Measurements from ENCODE around the gene AIG1.
"Not testable (repeated sequence)": the region's sequence is repeated elsewhere in the genome, so short reads cannot be mapped to it uniquely, and the experiment has no call there.

The AIG1 gene

DNA sequence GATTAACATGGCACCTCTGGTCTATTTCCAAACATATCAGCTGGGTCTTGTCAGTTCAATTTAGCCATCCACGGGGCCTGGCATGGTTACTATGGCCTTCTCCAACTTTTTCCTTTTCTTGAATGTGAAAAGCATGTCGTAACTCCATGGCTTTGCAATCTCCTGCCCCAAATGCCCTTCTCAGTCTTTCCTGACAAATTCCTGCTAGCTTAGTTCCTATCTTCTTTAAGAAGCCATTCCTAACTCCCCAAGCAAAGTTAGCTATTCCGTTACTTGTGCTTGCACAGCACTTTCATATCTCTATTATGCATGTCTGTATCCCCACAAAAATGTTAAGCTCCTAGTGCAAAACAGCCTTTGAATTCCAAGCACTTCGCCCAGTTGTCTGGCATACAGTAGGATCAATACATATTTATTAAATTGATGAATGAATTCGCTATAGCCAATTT lies 105.6 kb downstream of the AIG1 start:
- no peak for DNase-seq (ENCODE audit: low spot score)

DNA sequence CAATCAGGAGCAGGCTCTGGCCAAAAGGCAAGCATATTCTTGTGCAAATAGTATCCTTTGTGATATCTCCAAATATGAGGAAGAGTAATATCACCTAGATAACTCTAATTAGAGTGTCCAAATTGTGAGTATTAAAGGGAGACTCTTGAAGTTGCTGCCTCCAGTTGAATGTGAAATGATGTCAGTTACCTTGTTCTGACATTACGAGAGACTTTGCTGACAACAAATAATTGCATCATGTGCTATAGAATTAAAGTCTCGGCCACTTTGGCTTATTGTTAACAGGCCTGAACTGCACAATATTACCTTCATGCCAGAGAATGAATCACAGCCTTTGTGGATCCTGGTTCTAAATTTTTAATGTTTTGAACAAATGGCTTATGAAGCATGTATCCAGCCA lies 106.5 kb downstream of the AIG1 start:
- no peak for DNase-seq (ENCODE audit: low spot score)

- not testable (repeated sequence) for DNase-seq (ENCODE audit: low spot score)
Measured at GRCh38 chr6:143168396-143168816, 107.7 kb downstream of the AIG1 start.

- DNase-seq (ENCODE audit: low spot score) = no peak
Measured at GRCh38 chr6:143169440-143169839, 108.8 kb downstream of the AIG1 start.

DNA sequence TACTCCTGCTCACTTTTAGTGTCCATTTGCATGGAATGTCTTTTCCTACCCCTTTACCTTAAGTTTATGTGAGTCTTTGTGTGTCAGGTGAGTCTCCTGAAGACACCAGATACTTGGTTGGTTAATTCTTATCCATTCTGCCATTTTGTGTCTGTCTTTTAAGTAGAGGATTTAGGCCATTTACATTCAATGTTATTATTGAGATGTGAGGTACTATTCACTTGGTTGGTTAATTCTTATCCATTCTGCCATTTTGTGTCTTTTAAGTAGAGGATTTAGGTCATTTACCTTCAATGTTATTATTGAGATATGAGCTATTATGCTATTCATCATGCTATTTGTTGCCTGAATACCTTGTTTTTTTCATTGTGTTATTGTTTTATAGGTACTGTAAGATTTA lies 113.8 kb downstream of the AIG1 start:
- DNase-seq (ENCODE audit: low spot score) = no peak

GRCh38 chr6:143174951-143175350 lies 114.3 kb downstream of the AIG1 start:
- no peak for DNase-seq (ENCODE audit: low spot score)

DNA sequence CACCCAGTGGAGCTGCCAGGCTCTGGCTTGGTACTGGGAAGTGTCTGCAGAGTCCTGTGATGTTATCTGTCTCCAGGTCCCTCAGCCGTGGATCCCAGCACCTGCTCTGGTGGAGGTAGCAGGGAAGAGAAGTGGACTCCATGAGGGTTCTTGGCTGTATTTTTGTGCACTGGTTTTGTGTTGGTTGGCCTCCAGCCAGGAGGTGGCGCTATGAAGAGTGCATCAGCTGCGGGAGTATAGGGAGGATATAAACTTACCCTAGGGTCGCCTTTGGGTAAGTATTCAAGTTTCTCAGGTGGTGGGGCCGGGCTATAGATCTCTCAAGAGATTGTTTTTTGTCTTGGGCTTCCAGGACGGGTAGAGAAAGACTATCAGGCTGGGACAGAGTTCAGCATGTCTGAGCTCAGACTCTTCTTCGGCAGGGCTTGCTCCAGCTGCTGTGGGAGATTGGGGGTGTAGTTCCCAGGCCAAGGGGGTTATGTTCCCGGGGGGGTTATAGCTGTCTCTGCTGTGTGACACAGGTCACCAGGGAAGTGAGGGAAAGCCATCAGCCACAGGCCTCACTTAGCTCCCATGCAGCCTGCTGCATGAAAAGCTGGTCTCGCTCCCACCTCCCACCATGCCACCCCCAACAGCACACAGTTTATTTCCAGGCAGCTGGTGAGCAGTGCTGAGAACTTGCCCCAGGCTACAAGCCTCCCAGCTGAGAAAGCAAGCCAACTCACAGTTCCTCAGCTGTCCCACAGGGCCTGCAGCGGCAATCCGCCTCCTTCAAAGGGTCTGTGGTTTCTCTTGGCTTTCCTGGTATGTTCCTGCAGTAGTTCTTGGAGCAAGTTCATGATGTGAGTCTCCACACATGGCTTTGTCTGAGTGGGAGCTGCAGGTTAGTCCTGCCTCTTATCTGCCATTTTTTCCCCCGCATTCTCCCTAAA lies 115.7 kb downstream of the AIG1 start:
- DNase-seq (ENCODE audit: low spot score) = no peak

GRCh38 chr6:143177706-143178105 lies 117.0 kb downstream of the AIG1 start:
- no peak for DNase-seq (ENCODE audit: low spot score)

- no peak for DNase-seq (ENCODE audit: low spot score)
Measured at GRCh38 chr6:143179096-143179495, 118.4 kb downstream of the AIG1 start.

- no peak for DNase-seq (ENCODE audit: low spot score)
Measured at GRCh38 chr6:143179901-143180612, 119.4 kb downstream of the AIG1 start.

GRCh38 chr6:143180826-143181225 lies 120.1 kb downstream of the AIG1 start:
- no peak for DNase-seq (ENCODE audit: low spot score)

- DNase-seq (ENCODE audit: low spot score) = no peak
Measured at GRCh38 chr6:143183666-143184065, 123.0 kb downstream of the AIG1 start.

GRCh38 chr6:143185288-143185687 lies 124.6 kb downstream of the AIG1 start:
- no peak for DNase-seq (ENCODE audit: low spot score)

DNA sequence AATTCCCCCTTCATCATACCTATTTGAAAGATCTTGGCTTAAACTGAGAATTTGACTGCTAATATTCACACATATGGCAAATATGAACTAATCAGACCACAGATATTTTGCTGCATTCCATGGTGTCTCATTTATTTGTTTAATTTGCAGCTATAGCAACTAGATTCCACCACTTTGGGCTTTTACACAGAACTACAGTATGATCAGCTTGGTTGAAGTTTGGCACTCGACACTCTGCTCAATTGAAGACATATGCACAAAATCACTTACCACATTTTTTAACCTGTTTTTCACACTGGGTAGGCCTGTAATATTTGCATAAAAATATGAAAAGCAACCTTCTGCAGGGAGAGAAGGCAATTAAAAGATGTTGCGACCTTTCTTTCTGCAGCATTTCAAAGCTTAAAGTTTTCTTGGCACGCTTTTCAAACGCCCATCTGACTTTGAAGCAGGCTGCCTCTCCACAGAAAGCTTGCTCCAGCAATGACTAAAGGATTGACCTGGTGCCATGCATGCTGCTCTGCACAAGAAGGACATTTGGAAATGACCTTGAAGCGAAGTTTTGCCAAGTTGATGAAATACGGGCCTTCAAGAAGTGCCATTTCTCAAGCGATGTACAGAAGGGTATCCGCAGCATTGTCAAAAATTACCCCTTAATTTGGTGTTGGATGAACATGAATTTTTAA lies 126.7 kb downstream of the AIG1 start:
- DNase-seq (ENCODE audit: low spot score) = no peak

- no peak for DNase-seq (ENCODE audit: low spot score)
Measured at GRCh38 chr6:143188292-143188691, 127.6 kb downstream of the AIG1 start.

- DNase-seq (ENCODE audit: low spot score) = no peak
Measured at GRCh38 chr6:143191361-143191760, 130.7 kb downstream of the AIG1 start.

DNA sequence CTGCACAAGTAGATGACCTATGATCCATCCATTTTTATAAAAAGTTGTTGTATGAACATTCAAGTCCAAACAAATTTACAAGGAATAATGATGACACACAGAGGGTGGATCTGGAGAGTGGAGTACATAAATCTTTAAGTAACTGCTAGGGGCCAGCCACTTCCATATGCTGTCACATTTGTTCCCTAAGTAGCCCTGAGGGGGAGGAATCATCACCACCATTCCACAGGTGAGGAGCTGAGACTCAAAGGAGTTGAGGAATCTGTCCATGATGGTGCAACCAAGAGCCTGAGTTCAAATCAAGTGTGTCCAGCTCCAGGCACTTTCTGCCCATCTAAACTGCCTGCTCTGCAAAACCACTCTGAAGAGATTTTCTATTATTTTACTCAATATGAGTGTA lies 132.1 kb downstream of the AIG1 start:
- no peak for DNase-seq (ENCODE audit: low spot score)

GRCh38 chr6:143193571-143194094 lies 132.9 kb downstream of the AIG1 start:
- DNase-seq (ENCODE audit: low spot score) = no peak

DNA sequence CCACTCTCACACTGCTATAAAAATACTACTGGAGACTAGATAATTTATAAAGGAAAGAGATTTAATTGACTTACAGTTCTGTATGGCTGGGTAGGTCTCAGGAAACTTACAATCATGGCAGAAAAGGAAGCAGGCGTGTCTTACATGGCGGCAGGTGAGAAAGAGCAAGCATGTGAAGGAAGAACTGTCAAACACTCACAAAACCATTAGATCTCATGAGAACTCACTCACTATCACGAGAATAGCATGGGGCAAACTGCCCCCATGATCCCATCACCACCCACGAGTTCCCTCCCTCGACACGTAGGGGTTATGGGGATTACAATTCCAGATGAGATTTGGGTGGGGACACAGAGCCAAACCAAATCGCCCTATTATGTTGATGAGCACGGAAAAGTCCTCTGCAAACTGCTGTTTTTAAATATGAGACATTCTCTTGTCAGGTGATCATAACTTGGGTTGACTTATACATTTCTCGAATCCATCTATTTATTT lies 133.5 kb downstream of the AIG1 start:
- no peak for DNase-seq (ENCODE audit: low spot score)

DNA sequence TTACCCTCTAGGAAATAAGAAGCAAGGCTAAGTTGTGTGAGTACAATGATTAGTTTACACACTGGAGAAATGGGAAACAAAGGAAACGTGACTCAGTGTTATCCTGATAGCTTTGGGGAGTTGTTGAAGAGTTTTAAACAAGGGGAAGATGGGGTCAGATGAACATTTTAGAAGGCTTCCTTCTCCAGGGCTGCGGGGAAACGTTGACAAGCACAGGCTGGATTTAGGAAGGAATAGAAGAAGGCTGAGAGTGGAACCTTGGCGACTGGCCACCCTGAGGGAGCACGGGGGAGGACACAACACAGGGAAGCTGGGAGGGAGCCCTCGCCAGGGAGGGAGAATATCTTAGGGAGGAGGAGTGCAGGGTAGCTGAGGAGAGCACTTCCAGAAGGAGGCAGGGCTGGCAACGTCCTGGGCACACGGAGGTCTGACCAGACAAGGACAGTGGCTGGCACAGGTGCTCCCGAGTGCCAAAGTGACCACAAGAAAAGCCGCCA lies 134.7 kb downstream of the AIG1 start:
- DNase-seq (ENCODE audit: low spot score) = peak; percentile 20

DNA sequence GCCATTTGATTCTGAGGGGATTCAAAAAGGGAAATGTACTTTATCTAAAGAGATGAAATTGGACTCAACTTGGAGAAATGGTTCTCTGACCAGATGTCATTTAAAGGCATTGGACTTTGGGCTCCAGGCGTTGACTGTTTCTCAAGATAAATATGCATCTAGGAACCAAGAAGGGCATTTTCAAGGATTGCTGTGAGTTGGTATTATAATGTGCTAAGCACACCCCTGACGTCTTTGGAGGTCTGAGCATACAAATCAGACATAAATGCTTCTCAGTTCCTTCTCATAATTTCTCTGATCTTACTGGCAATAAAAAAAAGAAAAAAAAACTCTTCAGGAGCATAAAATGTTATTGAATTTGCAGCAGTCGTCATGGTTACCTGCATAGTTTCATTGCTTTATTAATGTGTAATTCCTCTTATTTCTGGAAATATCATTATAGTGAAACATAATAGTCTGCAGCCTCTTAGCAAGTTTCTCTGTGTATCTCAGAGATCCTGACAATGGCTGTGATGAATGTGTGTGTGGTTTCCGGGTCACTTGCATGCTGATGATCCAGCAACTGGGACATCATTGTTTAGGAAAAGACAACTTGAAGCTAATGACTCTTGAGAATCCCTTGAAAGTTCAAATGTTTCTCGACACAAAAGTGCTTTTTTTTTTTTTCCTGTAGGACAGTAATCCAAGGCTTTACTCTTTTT lies 136.0 kb downstream of the AIG1 start:
- DNase-seq (ENCODE audit: low spot score) = peak; percentile 40
